ENCODE results near the gene CTNNBIP1.

GRCh38 chr1:9826616-9827015 is 83.5 kb downstream of the CTNNBIP1 start:
- TF ChIP-seq POLR2A (IDR thresholded peaks at IDR 0.05; ENCODE audit: extremely low read depth, insufficient read length) (no peak), CTCF (IDR thresholded peaks at IDR 0.05; ENCODE audit: low read depth, low read length) (no peak)

Measured in NB4 (cell line).